ENCODE results near the gene BICDL2.

DNA sequence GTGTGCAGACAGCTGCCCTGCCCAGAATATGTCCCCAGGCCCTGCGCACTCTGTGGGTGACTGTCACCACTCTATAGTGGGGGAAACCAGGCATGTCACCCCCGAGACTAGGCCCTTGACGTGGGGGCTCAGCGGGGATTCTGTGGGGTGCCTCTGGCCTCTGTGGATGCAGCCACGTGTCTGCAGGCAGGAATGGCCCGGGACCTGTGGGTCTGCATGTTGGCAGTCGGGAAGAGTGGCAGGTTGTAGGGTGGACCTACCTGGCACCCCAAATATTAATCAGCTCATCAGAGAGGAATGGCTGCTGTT is 29.6 kb upstream of the BICDL2 start:
- TF ChIP-seq, protein P1, sequence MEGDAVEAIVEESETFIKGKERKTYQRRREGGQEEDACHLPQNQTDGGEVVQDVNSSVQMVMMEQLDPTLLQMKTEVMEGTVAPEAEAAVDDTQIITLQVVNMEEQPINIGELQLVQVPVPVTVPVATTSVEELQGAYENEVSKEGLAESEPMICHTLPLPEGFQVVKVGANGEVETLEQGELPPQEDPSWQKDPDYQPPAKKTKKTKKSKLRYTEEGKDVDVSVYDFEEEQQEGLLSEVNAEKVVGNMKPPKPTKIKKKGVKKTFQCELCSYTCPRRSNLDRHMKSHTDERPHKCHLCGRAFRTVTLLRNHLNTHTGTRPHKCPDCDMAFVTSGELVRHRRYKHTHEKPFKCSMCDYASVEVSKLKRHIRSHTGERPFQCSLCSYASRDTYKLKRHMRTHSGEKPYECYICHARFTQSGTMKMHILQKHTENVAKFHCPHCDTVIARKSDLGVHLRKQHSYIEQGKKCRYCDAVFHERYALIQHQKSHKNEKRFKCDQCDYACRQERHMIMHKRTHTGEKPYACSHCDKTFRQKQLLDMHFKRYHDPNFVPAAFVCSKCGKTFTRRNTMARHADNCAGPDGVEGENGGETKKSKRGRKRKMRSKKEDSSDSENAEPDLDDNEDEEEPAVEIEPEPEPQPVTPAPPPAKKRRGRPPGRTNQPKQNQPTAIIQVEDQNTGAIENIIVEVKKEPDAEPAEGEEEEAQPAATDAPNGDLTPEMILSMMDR (IDR thresholded peaks at IDR 0.05), result no peak
- no peak for TF ChIP-seq POLR2A (IDR thresholded peaks at IDR 0.05)

Data from testis (tissue), 2 donors.